ENCODE data around the gene POLR2L.

DNA sequence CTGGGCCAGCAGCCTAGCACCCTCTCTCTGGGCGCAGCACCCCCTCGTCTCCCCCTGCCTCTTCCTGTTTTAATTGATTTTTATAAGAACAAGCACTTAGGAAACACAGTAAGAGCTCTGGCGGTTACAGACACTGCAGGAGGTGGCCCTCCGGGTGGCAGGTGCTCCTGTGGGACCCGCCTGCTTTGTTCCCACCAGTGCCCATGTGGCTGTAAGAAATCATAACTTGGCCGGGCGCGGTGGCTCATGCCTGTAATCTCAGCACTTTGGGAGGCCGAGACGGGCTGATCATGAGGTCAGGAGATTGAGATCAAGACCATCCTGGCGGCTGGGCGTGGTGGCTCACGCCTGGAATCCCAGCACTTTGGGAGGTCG, 18.8 kb upstream of the POLR2L start:
- TF ChIP-seq, protein P1, sequence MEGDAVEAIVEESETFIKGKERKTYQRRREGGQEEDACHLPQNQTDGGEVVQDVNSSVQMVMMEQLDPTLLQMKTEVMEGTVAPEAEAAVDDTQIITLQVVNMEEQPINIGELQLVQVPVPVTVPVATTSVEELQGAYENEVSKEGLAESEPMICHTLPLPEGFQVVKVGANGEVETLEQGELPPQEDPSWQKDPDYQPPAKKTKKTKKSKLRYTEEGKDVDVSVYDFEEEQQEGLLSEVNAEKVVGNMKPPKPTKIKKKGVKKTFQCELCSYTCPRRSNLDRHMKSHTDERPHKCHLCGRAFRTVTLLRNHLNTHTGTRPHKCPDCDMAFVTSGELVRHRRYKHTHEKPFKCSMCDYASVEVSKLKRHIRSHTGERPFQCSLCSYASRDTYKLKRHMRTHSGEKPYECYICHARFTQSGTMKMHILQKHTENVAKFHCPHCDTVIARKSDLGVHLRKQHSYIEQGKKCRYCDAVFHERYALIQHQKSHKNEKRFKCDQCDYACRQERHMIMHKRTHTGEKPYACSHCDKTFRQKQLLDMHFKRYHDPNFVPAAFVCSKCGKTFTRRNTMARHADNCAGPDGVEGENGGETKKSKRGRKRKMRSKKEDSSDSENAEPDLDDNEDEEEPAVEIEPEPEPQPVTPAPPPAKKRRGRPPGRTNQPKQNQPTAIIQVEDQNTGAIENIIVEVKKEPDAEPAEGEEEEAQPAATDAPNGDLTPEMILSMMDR (IDR thresholded peaks at IDR 0.05) = no peak
- no peak for TF ChIP-seq POLR2AphosphoS5 (IDR thresholded peaks at IDR 0.05)
